ENCODE results near the gene FBLN2.
"Not testable (repeated sequence)": the region's sequence is repeated elsewhere in the genome, so short reads cannot be mapped to it uniquely, and the experiment has no call there.

The FBLN2 gene

DNA sequence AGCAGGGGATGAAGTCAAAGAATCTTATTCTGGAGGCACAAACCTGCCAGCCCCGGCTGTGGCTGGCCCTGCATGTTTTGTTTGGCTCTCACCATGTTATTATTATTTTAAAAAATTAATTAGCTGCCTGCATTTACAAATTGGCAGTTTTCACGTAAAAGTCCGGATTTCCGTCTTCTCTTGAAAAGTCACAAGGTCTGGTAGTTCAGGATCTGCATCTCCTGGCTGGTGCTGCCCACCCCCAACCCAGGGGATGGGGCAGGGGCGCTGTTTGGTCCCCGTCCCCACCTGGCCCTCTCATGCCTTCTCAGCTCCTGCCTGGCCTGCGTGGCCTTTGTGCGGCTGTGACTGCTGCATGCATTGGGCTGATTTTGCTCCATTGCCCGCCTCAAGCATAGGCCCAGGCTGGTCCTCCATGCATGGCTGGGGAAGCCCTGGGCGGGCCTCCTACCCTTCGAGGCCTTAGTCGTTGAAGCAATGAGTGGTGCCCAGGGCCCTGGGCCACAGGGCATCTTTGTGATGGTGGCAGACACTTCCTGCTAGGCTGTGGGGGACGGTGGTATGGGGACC is 2.0 kb downstream of the FBLN2 start:
- no peak for DNase-seq

DNA sequence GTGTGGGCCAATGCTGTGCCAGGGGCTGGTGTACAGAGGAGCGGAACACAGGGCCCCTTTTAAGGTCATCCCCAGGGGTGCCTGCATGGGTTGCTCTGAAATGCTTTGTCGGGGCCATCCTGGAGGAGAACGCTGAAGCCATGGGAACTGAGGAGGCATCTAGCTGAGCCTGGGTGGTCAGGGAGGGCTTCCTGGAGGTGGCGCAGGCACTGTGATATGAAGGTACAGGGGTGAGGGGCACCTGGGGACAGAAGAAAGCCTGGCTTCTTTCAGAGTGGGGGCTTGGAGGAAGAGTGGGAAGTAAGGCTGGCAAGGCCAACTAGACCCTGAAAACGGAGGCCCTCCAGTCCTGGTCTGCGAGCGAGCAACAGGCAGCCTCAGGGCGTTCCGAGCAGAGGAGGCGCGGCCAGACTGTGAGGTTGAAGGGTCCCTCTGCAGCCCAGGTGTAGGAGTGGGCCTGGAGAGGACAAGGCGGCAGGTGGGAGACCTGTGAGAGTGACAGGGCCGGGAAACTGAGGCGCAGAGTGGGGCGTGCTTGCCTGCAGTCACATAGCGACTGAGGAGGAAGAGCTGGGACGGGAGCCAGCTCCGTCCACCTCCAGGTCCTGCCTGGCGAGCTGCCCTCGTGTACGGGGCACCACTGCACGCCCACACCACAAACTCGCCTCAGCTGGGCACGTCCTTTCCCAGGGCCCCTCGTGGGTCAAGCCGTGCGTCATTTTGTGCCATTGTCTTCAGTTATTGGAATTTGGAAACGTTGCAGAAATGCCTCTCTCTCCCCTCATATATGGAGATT is 4.1 kb downstream of the FBLN2 start:
- DNase-seq: no peak

DNA sequence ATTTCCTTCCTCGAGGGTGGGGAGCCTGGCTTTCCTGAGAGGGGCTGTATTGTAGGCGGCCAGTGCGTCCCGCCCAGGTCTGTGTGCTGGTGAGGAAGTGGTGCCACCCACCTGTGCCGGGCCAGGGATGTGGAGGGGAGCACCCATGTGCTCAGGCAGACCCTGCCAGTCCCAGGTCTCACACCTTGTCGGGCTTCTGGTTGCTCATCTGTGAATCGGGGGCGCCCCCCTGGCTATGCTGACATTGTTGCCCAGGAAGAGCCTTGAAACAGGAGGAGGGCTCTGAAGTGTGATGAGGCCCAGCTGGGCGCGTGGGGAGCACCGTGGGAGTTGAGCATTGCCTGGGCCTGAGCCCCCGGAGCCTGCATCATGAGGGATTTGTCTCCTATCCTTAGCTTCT is 4.8 kb downstream of the FBLN2 start:
- no peak for DNase-seq

DNA sequence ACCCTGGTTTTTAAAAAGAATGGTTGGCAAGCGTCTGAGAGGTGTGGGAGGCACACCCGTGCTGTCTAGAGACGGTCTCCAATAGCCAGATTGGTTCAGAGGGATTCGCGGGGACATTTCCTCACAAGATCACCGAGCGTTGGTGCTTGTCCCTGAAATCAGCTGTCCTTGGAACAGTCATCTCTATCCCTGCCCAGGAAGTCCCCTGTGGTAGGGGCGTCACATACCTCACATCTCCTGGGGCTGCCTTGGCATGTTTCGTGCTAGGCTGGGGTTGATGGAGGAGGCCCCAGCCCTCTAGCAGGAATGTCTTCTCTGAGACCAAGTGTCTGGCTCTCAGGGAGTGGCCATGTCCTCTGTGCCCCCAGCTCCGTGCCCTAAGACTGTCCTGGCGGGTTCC is 6.8 kb downstream of the FBLN2 start:
- no peak for DNase-seq

DNA sequence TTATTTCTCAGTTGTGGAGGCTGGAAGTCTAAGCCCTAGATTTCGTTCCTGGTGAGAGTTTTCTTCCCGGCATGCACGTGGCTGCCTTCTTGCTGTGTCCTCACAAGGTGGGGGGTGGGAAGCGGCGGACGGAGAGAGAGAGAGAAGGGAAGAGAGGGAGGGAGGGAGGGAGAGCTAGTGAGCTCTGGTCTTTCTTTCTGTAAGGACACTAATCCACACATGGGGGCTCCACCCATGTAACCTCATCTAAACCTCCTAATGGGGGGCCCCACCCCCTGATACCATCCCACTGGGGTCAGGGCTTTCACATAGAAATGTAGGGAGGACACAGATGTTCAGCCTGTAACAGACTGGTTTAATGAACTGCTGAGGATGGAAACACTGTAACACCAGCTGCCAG is 7.3 kb downstream of the FBLN2 start:
- DNase-seq: no peak

DNA sequence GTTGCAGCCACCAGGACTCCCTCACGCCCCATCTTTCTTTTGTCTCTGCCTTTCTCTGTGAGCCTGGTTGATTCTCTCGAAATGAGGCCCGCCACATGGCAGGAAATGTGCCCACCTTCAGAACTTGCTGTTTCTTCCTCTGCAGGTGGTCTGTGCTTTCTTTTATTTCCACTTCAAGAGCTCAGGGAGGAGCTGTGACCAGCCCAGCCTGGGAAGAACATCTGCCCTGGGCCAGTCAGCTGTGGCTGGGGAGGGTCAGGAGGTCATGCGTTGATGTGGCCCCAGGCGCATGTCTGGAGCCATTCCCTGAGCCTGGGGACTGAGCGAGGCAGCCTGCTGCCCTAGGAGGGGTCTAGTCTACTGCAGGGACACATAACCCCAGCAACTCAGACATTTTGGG is 8.0 kb downstream of the FBLN2 start:
- DNase-seq: no peak

DNA sequence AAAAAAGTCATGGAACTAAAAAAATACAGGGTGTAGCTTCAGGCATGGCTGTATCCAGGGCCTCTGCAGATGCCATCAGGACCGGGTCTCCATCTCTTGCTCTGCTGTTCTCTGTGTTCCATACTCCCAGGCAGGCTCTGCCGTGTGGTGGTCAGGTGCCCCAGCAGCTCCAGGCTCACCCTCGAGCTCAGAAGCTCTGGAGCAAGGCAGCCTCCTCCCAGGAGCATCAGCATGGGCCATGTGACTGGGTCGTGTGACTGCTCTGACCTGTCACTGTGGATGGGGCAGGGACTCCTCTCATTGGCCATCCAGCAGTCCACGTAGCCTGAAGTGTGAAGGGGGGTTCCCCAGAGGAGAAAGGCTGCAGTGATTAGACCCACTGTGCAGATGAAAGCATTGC is 8.5 kb downstream of the FBLN2 start:
- no peak for DNase-seq

DNA sequence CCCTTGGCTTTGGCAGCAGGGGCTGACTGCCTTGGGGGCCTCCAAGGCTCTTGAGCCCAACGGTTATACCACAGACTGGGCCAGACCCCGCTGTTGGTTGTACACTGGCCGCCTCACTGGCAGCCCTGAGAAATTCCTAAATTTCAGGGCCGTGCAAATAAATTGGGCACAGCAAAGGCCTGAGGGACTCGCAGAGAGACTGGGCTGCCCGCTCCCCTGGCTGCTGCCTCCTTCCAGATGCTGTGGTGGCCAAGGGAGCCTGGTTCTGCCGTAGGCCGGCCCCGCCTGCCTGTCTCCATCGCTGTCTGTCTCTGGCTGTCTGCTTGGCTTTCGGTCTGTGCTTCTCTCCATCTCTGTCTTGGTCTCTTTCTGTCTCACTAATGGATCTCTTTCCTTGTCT is 9.0 kb downstream of the FBLN2 start:
- DNase-seq: no peak

DNA sequence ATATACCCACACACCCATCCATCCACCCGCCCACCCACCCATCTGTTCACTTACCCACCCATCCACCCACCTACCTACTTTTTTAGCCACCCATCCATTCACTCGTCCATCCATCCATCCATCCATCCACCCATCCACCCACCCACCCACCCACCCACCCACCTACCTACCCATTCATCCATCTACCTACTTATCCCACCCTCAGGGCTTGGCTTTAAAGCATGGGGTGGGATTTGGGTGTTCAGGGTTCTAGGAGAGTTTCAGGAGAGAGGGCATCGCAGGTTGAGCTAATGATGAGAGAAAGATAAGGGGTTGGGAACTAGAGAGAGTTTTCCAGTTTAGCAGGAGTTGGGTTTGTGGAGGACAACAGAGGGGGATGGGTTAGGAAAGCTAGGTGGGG is 9.7 kb downstream of the FBLN2 start:
- DNase-seq: no peak

DNA sequence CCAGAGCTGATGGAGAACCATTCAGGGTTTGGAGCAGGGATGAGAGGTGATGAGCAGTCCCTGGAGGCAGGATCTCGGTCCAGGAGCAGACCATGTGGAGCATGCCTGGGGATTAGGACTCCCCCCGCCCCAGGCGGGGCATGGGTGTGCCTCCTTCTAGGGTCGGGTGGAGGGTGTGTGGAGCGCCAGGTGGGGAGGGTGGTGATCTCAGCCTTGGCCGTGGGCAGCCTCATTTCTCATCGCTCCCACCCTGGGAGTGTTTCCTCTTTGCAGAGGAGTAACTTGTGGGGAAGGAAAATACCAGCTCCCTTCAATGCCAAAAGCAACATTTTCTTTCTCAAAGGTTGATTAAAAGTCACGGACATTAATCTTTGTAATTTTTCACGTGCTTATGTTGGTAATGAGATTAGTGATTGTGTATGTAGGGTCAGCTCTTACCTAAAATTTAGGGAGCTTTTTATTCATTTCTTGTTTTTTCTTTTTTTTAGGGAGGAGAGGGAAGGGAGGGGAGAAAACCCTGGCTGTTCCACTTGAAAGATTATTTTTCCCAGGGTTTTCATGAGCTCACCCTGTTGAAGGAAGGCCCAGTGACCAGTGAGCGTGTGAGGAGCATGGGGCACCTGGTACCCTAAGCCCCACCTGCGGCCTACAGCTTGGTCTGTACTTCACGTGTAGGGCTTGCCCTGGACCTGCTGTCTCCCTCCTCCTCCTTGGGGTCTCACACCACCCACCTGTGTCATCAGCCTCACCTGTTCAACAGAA is 11.0 kb downstream of the FBLN2 start:
- DNase-seq: no peak

DNA sequence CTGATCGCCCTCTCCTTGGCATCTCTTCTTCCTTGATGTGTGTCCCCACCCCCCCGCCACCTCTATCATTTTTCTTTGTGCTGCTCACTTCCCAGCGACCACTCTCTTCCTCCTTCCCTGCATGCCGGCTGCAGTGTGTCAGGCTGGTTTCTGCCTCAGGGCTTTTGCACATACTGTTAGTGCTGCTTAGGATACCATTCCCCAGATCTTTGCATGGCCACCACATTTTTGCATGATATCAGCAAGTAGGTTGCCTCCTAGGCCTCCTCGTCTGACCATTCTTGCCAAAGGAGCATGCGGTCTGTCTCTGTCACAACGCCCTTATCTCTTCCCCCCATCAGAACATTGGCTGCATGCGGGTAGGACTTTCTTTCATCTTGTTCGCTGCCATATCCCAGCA is 12.5 kb downstream of the FBLN2 start:
- no peak for DNase-seq

DNA sequence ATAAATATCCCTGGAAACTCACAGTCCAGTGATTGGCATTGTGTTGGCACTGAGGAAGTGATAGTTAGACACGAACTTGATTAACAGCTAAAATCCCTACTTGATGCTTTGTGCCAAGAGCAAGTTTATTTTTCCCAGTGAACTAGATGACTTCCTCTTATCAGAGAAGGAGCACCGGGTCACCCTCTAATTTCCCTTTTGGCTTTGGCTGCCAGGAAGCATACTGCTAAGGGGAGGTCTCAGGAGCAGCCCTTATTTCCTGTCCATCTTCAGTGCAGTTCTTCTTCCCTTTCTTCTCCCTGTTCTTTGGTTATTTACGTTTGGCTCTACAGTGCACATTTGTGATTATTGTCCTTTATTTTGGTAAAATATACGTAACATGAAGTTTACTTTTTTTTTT is 13.0 kb downstream of the FBLN2 start:
- DNase-seq: no peak

DNA sequence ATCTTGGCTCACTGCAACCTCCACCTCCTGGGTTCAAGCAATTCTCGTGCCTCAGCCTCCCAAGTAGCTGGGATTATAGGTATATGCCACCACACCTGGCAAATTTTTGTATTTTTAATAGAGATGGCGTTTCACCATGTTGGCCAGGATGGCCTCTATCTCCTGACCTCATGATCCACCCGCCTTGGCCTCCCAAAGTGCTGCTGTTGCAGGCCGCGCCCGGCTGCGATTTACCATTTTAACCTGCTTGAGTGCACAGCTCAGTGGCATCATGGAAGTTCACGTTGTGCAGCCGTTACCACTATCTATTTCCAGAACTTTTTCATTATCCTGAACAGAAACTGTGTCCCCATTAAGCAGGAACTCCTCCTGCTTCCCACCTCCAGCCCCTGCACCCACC is 13.5 kb downstream of the FBLN2 start:
- not testable (repeated sequence) for DNase-seq

DNA sequence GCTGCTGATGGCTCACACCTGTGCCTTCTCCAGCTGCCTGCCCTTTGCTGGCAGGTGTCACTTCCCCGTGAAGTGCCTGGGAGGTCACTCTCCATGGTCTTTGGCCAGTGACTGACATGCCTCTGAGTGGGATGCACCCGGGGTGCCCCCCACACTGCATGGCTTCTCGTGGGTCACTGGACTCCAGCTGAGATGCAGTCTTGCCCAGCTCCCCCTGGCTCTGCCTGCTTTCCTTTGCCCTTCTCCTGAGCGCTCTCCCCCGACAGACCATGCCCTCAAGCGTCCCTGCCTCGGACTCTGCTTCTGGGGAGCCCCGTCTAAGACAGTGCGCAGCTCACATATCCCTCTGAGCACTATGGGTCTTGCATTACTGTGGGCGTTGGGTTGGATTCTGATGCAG is 14.4 kb downstream of the FBLN2 start:
- DNase-seq: no peak

DNA sequence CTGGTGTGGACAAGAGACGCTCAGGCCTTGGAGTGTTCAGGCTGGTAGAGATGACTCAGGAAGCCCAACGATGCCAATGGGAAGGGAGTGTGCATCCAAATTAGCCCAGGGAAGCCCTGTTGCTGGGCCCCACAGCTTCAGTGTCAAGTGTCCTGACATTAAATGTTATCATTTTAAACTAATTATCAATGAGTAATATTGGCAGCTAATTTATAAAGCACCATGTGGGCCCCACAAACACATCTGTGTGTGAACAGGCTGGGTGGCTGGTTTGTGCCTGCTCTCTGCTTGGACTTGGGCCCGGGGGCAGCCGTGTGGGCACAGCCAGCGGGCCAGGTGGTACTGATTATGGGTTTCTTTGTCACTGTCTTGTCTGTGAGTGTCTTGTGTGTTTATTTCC is 15.0 kb downstream of the FBLN2 start:
- no peak for DNase-seq

DNA sequence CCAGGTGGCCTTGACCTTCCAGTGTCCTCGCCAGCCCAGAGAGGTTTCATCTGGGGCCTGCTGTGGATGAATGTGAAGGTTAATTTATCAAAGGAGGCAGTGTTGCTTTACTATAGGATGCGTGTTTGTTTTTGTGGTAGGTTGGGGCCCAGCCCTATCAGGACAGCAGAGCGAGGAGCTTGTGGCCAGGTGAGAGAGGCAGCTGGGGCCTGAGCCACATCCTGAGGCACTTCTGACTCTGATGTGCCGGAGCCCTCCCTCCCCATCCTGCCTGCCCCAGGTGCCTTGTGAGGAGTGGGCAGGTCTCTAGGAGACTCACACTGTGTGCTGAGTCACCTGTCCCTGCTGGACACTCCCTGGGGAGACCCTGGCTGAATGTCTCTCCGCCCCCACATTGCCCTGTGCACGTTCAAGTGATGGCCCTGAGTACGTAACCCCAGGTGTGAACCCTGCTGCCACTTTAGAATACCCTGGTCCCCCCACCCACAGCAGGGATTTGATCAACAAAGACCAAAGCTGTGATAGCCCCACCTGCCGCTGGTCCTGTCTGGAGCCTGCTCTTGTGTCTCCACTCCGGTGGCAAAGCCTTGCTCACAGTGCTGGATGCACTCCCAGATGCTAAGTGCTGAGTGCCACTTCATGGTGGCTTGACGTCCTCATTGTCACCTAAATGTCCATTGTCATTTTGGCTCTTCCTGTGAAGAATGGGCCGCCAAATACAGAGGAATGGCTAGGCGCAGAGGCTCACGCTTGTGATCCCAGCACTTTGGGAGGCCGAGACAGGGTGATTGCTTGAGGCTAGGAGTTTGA is 16.0 kb downstream of the FBLN2 start:
- DNase-seq: no peak

DNA sequence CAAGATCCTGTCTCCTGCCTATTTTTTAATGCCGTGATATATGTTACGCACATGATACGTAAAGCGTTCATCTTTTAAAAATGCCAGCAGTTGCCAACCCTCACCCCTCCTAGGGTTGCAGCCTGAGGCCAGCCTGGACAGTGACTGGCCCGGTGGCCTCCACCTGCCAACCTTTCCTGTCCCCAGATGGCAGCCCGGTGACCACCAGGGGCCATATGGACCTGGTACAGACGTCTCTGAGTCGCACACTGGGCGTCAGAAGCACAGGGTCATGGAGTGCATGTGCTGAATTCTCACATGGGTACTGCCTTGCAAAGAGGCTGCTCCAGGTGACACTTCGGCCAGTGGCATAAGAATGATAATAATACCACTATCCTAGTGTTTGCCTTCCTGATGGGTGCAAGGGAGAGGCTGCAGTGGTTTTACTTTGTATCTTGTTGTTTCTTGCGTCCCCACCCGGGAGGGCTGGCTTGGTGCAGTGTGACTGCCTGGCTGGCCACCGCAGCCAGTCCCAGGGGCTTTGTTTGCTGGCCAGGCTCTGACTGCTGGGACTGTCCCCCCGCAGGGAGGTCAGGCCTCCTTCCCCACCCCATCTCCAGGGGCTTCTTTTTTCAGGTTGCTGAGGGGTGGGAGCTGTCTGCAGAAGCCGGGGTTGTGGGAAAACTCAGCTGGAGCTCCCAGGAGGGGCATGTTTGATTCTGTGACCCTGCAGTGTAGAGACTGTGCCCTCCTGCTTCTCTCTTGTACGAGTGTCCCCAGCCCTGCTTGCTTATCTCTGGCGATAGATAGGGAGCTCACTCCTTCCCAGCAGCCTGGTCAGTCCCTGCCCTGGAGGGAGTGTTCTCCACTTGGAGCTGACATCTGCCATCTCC is 16.9 kb downstream of the FBLN2 start:
- no peak for DNase-seq

DNA sequence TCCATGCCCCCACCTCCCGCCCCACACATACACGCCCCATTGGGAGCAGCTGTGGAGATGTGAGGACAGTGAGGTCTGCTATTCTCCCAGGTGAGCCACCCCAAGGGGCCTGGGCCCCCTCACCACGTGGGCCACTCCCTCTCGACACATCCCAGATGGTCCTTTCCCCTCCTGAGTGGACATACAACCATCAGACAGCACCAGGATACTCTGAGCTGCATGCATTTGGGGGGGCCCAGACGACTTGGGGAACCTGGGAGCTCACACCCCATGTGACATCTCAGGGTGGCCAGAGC is 17.5 kb downstream of the FBLN2 start:
- no peak for DNase-seq

DNA sequence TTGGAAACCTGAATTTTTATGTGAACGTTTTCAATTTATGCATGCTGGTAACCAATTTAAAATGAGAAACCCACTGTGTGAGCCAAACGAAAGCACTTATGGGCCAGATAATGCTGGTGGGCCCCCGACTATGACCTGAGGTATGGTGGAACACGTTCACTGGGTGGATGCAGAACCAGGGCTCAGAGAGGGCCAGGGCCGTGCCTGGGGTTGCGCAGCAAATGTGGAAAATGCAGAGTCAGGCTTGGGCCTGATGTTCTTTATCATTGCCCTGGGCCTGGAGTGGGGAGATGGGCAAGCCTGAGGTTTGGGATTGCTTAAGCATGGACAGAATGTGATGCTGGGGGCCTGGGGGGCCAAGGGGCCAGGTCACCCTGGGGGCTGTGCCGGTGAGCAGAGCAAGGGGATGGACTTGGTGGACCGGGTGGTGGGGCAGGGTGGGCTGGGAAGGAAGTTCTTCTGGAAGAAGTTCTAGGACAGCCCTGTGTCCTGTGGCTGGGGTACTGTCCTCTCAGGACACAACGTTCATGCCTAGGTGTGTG is 17.9 kb downstream of the FBLN2 start:
- DNase-seq: no peak

DNA sequence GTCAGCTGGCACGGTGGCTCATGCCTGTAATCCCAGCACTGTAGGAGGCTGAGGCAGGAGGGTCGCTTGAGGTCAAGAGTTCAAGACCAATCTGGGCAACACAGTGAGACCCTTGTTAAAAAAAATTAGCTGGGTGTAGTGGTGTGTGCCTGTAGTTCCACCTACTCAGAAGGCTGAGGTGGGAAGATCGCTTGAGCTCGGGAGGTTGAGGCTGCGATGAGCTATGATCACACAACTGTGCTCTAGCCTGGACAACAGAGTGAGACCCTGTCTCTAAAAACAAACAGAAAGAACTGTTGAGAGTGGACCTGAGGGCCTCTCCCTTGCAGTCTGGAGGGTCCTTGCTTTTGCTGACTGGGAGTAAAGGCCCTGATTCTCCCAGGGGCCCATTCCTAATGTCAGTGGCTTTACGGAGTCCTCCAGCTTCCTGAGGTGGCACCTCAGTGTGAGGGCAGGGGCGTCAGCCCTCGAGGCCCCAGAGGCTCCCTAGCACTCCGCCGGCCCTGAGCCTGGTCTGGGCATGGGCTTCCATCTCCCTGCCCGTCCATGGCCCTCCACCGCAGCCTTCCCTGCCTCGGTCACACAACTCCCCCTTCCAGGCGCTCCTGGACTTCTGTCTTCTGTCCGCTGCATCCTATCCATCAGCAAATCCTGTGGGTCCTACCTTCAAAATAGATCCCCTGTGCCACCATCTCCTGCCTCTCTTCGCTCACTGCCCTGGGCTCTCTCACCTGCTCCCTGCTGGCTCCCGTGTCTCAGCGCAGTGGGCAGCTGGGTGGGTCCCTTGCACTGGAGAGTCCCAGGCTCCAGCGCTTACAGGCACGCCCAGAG is 19.0 kb downstream of the FBLN2 start:
- no peak for DNase-seq

DNA sequence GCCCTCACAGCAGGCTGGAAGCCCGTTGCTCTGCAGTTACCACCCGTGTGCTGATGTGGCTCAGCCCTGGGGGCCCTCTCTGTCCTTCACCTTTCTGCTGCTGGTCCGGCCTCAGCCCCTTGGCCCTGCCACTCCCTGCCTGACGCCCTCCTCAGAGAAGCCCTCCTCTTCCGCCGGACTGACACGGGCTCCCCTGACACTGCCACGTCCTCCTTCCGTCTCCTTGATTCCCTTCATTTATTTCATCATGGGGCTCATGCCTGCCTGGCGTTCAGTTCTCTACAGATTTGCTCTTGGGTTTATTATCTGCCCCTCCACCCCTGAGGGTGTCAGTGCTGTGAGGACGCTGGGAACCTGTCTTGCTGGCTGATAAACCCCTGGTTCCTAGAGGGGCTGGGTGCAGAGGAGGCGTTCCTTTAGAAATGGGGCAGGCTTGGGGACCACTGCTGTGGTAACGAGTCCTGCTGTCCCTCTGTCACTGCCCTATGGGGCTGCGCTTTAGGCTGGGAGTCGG is 19.6 kb downstream of the FBLN2 start:
- DNase-seq: no peak

Measured in midbrain (tissue), 1 donor.